ENCODE data around the gene TMEM107. TPM values are rescaled to one million over a fixed set of nuclear protein-coding genes. Genes with fewer than 3 reads are reported as not detected.

The TMEM107 gene
- total RNA-seq, 2 donors from 2014 or later, result 26.2 to 27.7 TPM

DNA sequence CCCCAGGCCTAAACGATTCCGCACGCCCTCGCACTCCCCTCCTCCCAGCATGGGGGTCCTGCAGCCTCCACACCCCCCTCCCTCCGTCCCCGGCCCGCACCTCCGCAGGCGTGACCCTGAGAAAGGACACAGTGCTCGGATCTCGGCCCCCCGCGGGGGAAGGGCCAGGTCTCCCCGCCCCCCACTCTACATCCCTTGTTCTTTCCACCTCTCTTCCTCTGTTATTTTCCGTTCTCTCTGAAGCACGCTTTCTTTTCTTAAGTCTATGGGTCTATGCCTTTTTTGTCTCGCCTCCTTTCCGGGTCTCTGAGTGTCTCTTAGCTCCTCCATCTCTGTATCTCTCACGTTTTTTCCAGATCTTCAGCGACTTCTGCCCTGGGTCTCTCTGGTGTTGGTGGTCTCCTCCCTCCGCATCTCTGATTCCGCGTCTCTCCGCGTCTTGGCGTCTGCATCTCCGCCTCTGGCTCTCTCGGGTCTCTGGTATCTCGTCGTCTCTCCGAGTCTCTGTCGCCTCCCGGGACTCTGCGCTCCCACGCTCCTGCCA lies 50.2 kb downstream of the TMEM107 start:
- TF ChIP-seq CTCF (conservative IDR thresholded peaks at IDR 0.05), result no peak
- H3K27me3 Mint-ChIP-seq (ENCODE audit: insufficient read depth), result peaks cover 78% of the 10 kb centered on the region
- peak; percentile 89 for DNase-seq

DNA sequence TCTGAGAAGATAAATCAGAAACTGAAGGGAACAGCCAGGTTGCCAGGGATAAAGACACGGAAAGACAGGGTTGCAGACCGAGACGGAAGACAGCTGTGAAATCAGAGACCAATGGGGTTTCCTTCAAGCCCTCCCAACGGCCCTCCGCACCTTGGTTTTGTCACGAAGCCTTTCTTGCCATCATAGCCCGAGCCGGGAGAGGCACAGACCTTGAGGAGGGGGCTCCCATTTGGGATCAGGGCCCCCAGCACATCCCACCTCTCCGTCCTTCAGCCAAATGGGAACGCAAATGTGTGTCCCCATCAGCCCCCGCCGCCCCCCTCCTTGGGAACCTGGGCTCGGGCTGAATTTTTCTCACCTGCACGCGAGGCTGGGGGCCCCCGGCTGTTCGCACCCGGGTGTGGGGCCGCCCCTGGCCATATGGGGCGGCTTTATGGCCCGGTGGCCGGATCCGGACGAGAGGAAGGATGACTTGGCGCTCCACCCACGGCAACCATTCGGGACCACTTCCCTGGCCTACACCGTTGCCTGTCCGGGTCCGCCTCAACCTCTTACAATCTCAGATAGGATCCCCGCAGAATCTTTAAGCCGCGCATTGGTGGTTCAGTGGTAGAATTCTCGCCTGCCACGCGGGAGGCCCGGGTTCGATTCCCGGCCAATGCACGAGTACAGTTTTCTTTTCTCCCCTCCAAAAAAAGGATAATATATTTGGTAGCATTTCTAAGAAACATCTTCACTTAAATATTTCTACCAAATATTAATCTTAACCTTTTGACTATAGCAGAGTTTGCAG lies 50.8 kb downstream of the TMEM107 start:
- Mint-ChIP-seq H3K27ac (no peak overlapping the region), H3K9me3 (no peaks in the 10 kb centered on the region), H3K27me3 (ENCODE audit: insufficient read depth) (peaks cover 79% of the 10 kb centered on the region), H3K4me3 (peak overlapping the region; percentile 83), H3K4me1 (peaks cover 20% of the 10 kb centered on the region), H3K36me3 (ENCODE audit: low read depth) (no peaks in the 10 kb centered on the region)
- DNase-seq, result peak; percentile 98
- Histone ChIP-seq H3K4me3 (ENCODE audit: low read length) (peak overlapping the region; percentile 91), H3K4me1 (ENCODE audit: control insufficient read depth, insufficient read depth, low read length) (no peaks in the 10 kb centered on the region), H3K27ac (ENCODE audit: low read depth, low read length) (no peak overlapping the region), H3K9ac (ENCODE audit: extremely low read depth, low read length, poor library complexity, severe bottlenecking) (no peak overlapping the region), H3K36me3 (ENCODE audit: control insufficient read depth, insufficient read depth, low read length) (no peaks in the 10 kb centered on the region), H3K27me3 (ENCODE audit: control insufficient read depth, insufficient read depth, low read length, poor library complexity, severe bottlenecking) (peaks cover 76% of the 10 kb centered on the region), H3K9me3 (ENCODE audit: control insufficient read depth, low read length) (no peaks in the 10 kb centered on the region)
- 0 to 1% methylated on average over 18 to 40 of the region's 40 CpGs for WGBS, 2 experiments (ENCODE audit: insufficient coverage in 1 of 2, insufficient read length in 1 of 2)
- no peak for TF ChIP-seq CTCF (conservative IDR thresholded peaks at IDR 0.05)

More for the DNA sequence above, 50.2 kb downstream of the TMEM107 start:
- H3K9ac ChIP-seq (ENCODE audit: extremely low read depth, low read length, poor library complexity, severe bottlenecking), result no peak overlapping the region
- WGBS, 2 experiments (ENCODE audit: insufficient coverage in 1 of 2, insufficient read length in 1 of 2), result 0% methylated on average over 23 to 35 of the region's 35 CpGs
- H3K4me1 ChIP-seq (ENCODE audit: control insufficient read depth, insufficient read depth, low read length), result no peaks in the 10 kb centered on the region
- H3K27me3 ChIP-seq (ENCODE audit: control insufficient read depth, insufficient read depth, low read length, poor library complexity, severe bottlenecking), result peaks cover 77% of the 10 kb centered on the region
- no peaks in the 10 kb centered on the region for H3K36me3 Mint-ChIP-seq (ENCODE audit: low read depth)
- peak overlapping the region; percentile 91 for H3K4me3 ChIP-seq (ENCODE audit: low read length)
- H3K4me3 Mint-ChIP-seq, result peak overlapping the region; percentile 83
- H3K27ac ChIP-seq (ENCODE audit: low read depth, low read length), result no peak overlapping the region
- H3K9me3 ChIP-seq (ENCODE audit: control insufficient read depth, low read length), result no peaks in the 10 kb centered on the region
- H3K36me3 ChIP-seq (ENCODE audit: control insufficient read depth, insufficient read depth, low read length), result no peaks in the 10 kb centered on the region
- H3K4me1 Mint-ChIP-seq, result peaks cover 20% of the 10 kb centered on the region
- H3K27ac Mint-ChIP-seq, result no peak overlapping the region
- H3K9me3 Mint-ChIP-seq, result no peaks in the 10 kb centered on the region

- no peak overlapping the region for H3K27ac ChIP-seq (ENCODE audit: low read depth, low read length)
- H3K4me1 ChIP-seq (ENCODE audit: control insufficient read depth, insufficient read depth, low read length), result no peaks in the 10 kb centered on the region
- peaks cover 68% of the 10 kb centered on the region for H3K27me3 ChIP-seq (ENCODE audit: control insufficient read depth, insufficient read depth, low read length, poor library complexity, severe bottlenecking)
- TF ChIP-seq CTCF (conservative IDR thresholded peaks at IDR 0.05), result no peak
- WGBS, 2 experiments (ENCODE audit: insufficient coverage in 1 of 2, insufficient read length in 1 of 2), result 2 to 4% methylated on average over 13 to 24 of the region's 24 CpGs
- no peaks in the 10 kb centered on the region for H3K9me3 ChIP-seq (ENCODE audit: control insufficient read depth, low read length)
- Mint-ChIP-seq H3K27ac (peak overlapping the region; percentile 11), H3K27me3 (ENCODE audit: insufficient read depth) (peaks cover 71% of the 10 kb centered on the region), H3K4me3 (peak overlapping the region; percentile 83), H3K4me1 (peaks cover 20% of the 10 kb centered on the region), H3K9me3 (no peaks in the 10 kb centered on the region), H3K36me3 (ENCODE audit: low read depth) (no peaks in the 10 kb centered on the region)
- H3K9ac ChIP-seq (ENCODE audit: extremely low read depth, low read length, poor library complexity, severe bottlenecking), result no peak overlapping the region
- H3K4me3 ChIP-seq (ENCODE audit: low read length), result peak overlapping the region; percentile 91
- no peaks in the 10 kb centered on the region for H3K36me3 ChIP-seq (ENCODE audit: control insufficient read depth, insufficient read depth, low read length)
- DNase-seq, result peak; percentile 76
These were observed 51.6 kb downstream of the TMEM107 start for GRCh38 chr17:8124350-8125153.

Measured in endodermal cell (in vitro differentiated cells).